ENCODE measurements around the gene EHMT1. TPM values are rescaled to one million over a fixed set of nuclear protein-coding genes. Genes with fewer than 3 reads are reported as not detected.
A peak's percentile ranks its signal among the peaks of the same experiment; 100 is the strongest.
"Not testable (repeated sequence)": the region's sequence is repeated elsewhere in the genome, so short reads cannot be mapped to it uniquely, and the experiment has no call there.

Gene EHMT1
- total RNA-seq, 1 donor from 2014 or later: 64.5 TPM

- H3K9ac ChIP-seq (ENCODE audit: low read length): no peak overlapping the region
- no peak overlapping the region for H3K27ac Mint-ChIP-seq (ENCODE audit: unreplicated experiment)
- FAIRE-seq (no peak), DNase-seq (ENCODE audit: low read depth) (no peak)
- peaks cover 2% of the 10 kb centered on the region for H3K36me3 ChIP-seq (ENCODE audit: insufficient read depth, low read length)
- no peaks in the 10 kb centered on the region for H3K9me3 Mint-ChIP-seq (ENCODE audit: unreplicated experiment)
- H3K4me2 ChIP-seq (ENCODE audit: low read length): peak overlapping the region; percentile 99
- H3K4me1 ChIP-seq (ENCODE audit: insufficient read depth, low read length): peaks cover 21% of the 10 kb centered on the region
- H3K4me3 Mint-ChIP-seq (ENCODE audit: unreplicated experiment): peak overlapping the region; percentile 94
- H3K27me3 ChIP-seq (ENCODE audit: insufficient read depth, low read length): no peaks in the 10 kb centered on the region
- H3K4me3 ChIP-seq (ENCODE audit: insufficient read depth, low read depth, low read length): no peak overlapping the region
- H3K27me3 Mint-ChIP-seq (ENCODE audit: low read depth, unreplicated experiment): no peaks in the 10 kb centered on the region
- H2AFZ ChIP-seq (ENCODE audit: low read depth, low read length): no peak overlapping the region
- no peak overlapping the region for H3K27ac ChIP-seq (ENCODE audit: low read depth, low read length)
- no peaks in the 10 kb centered on the region for H3K9me3 ChIP-seq (ENCODE audit: insufficient read depth, low read depth, low read length)
- peaks cover 6% of the 10 kb centered on the region for H3K36me3 Mint-ChIP-seq (ENCODE audit: low read depth, unreplicated experiment)
- H3K79me2 ChIP-seq (ENCODE audit: insufficient read depth, low read length): peaks cover 91% of the 10 kb centered on the region
- TF ChIP-seq CTCF (IDR thresholded peaks at IDR 0.05; ENCODE audit: insufficient read depth, low read depth, low read length): no peak
- TF ChIP-seq EZH2 (IDR thresholded peaks at IDR 0.05; ENCODE audit: insufficient read depth, low read length): no peak
- peaks cover 65% of the 10 kb centered on the region for H4K20me1 ChIP-seq (ENCODE audit: insufficient read depth, low read length)
- peaks cover 29% of the 10 kb centered on the region for H3K4me1 Mint-ChIP-seq (ENCODE audit: low read depth, unreplicated experiment)
Measured at GRCh38 chr9:137620581-137620980, 1.8 kb downstream of the EHMT1 start.

GRCh38 chr9:137621131-137621757 lies 2.4 kb downstream of the EHMT1 start:
- TF ChIP-seq CTCF (IDR thresholded peaks at IDR 0.05; ENCODE audit: insufficient read depth, low read depth, low read length) (peak; percentile 38), EZH2 (IDR thresholded peaks at IDR 0.05; ENCODE audit: insufficient read depth, low read length) (no peak)
- H3K79me2 ChIP-seq (ENCODE audit: insufficient read depth, low read length): peaks cover 91% of the 10 kb centered on the region
- Mint-ChIP-seq H3K36me3 (ENCODE audit: low read depth, unreplicated experiment) (peaks cover 7% of the 10 kb centered on the region), H3K9me3 (ENCODE audit: unreplicated experiment) (no peaks in the 10 kb centered on the region), H3K27ac (ENCODE audit: unreplicated experiment) (peak overlapping the region; percentile 34), H3K27me3 (ENCODE audit: low read depth, unreplicated experiment) (no peaks in the 10 kb centered on the region), H3K4me3 (ENCODE audit: unreplicated experiment) (peak overlapping the region; percentile 70), H3K4me1 (ENCODE audit: low read depth, unreplicated experiment) (peaks cover 29% of the 10 kb centered on the region)
- H3K4me1 ChIP-seq (ENCODE audit: insufficient read depth, low read length): peaks cover 21% of the 10 kb centered on the region
- no peaks in the 10 kb centered on the region for H3K27me3 ChIP-seq (ENCODE audit: insufficient read depth, low read length)
- no peak overlapping the region for H3K4me3 ChIP-seq (ENCODE audit: insufficient read depth, low read depth, low read length)
- peaks cover 67% of the 10 kb centered on the region for H4K20me1 ChIP-seq (ENCODE audit: insufficient read depth, low read length)
- H3K9ac ChIP-seq (ENCODE audit: low read length): no peak overlapping the region
- H3K4me2 ChIP-seq (ENCODE audit: low read length): peak overlapping the region; percentile 99
- no peak for DNase-seq (ENCODE audit: low read depth)
- no peak overlapping the region for H2AFZ ChIP-seq (ENCODE audit: low read depth, low read length)
- no peaks in the 10 kb centered on the region for H3K9me3 ChIP-seq (ENCODE audit: insufficient read depth, low read depth, low read length)
- H3K36me3 ChIP-seq (ENCODE audit: insufficient read depth, low read length): peaks cover 2% of the 10 kb centered on the region
- no peak for FAIRE-seq
- no peak overlapping the region for H3K27ac ChIP-seq (ENCODE audit: low read depth, low read length)

DNA sequence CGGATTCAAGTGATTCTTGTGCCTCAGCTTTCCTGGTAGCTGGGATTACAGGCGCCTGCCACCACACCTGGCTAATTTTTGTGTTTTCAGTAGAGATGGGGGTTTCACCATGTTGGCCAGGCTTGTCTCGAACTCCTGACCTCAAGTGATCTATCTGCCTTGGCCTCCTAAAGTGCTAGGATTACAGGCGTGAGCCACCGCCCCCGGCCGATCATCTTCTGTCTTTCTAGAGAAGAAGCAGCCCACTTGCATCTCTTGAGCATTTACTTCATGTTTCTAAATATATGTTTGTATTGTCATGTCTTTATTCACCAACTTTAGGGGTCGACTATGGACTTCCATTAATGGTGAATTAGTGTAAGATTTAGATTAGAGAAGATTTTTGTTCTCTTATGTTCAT lies 3.4 kb downstream of the EHMT1 start:
- not testable (repeated sequence) for H3K4me3 ChIP-seq (ENCODE audit: insufficient read depth, low read depth, low read length); H3K36me3 Mint-ChIP-seq (ENCODE audit: low read depth, unreplicated experiment); H2AFZ ChIP-seq (ENCODE audit: low read depth, low read length); H3K4me2 ChIP-seq (ENCODE audit: low read length); DNase-seq (ENCODE audit: low read depth); H3K27me3 Mint-ChIP-seq (ENCODE audit: low read depth, unreplicated experiment); H3K27ac ChIP-seq (ENCODE audit: low read depth, low read length); H3K36me3 ChIP-seq (ENCODE audit: insufficient read depth, low read length); H3K9ac ChIP-seq (ENCODE audit: low read length); FAIRE-seq; H3K27ac Mint-ChIP-seq (ENCODE audit: unreplicated experiment); H3K9me3 ChIP-seq (ENCODE audit: insufficient read depth, low read depth, low read length); H3K9me3 Mint-ChIP-seq (ENCODE audit: unreplicated experiment); H3K27me3 ChIP-seq (ENCODE audit: insufficient read depth, low read length)
- Mint-ChIP-seq H3K4me3 (ENCODE audit: unreplicated experiment) (peak overlapping the region; percentile 40), H3K4me1 (ENCODE audit: low read depth, unreplicated experiment) (peaks cover 27% of the 10 kb centered on the region)
- H3K79me2 ChIP-seq (ENCODE audit: insufficient read depth, low read length): peaks cover 93% of the 10 kb centered on the region
- peaks cover 20% of the 10 kb centered on the region for H3K4me1 ChIP-seq (ENCODE audit: insufficient read depth, low read length)
- peaks cover 76% of the 10 kb centered on the region for H4K20me1 ChIP-seq (ENCODE audit: insufficient read depth, low read length)

All from astrocyte (in vitro differentiated cells and primary cell).